HEK293 (cell line): ENCODE results near the gene PSMD6.

Source experiments
- REST ChIP-seq: fragments of 450-650 bp; formaldehyde crosslinking; IDR thresholded peaks from 2 replicates; pipeline ENCODE4 v1.5.1; 2016; ENCODE audit warnings: missing biosample characterization, missing genetic modification characterization
- ZBTB20 ChIP-seq: fragments of 450-650 bp; formaldehyde crosslinking; IDR thresholded peaks from 2 replicates; pipeline ENCODE4 v1.5.1; 2016; ENCODE audit warnings: missing biosample characterization, missing genetic modification characterization
- ZFP3 ChIP-seq: fragments of 450-650 bp; formaldehyde crosslinking; IDR thresholded peaks from 2 replicates; pipeline ENCODE4 v1.5.1; 2016; ENCODE audit warnings: low read depth, missing biosample characterization, missing genetic modification characterization
- ZNF121 ChIP-seq: fragments of 450-650 bp; formaldehyde crosslinking; IDR thresholded peaks from 2 replicates; pipeline ENCODE4 v1.5.1; 2016; ENCODE audit warnings: missing biosample characterization, missing genetic modification characterization
- ZNF146 ChIP-seq: fragments of 450-650 bp; formaldehyde crosslinking; IDR thresholded peaks from 2 replicates; pipeline ENCODE4 v1.5.1; 2016; ENCODE audit warnings: missing biosample characterization, missing genetic modification characterization
- ZNF23 ChIP-seq: fragments of 450-650 bp; formaldehyde crosslinking; IDR thresholded peaks from 2 replicates; pipeline ENCODE4 v1.5.1; 2016; ENCODE audit warnings: missing biosample characterization, missing genetic modification characterization, borderline replicate concordance
- ZNF37A ChIP-seq: fragments of 450-650 bp; IDR thresholded peaks from 2 replicates; pipeline ENCODE4 v1.5.1; 2018; ENCODE audit warnings: missing biosample characterization, missing genetic modification characterization
- ZNF488 ChIP-seq: fragments of 450-650 bp; formaldehyde crosslinking; IDR thresholded peaks from 2 replicates; pipeline ENCODE4 v1.5.1; 2016; ENCODE audit warnings: missing biosample characterization, missing genetic modification characterization
- ZNF639 ChIP-seq: fragments of 450-650 bp; formaldehyde crosslinking; IDR thresholded peaks from 2 replicates; pipeline ENCODE4 v1.5.1; 2016; ENCODE audit warnings: missing biosample characterization, missing genetic modification characterization
- ZNF768 ChIP-seq: fragments of 450-650 bp; formaldehyde crosslinking; IDR thresholded peaks from 2 replicates; pipeline ENCODE4 v1.5.1; 2018; ENCODE audit warnings: missing biosample characterization, mild to moderate bottlenecking, missing genetic modification characterization
- TF ChIP-seq, protein P1 (sequence below): fragments of 450-650 bp; formaldehyde crosslinking; IDR thresholded peaks from 2 replicates; pipeline ENCODE4 v1.5.1; 2016; ENCODE audit warnings: missing biosample characterization, missing genetic modification characterization

- TF ChIP-seq ZNF121 (tag by site-specific recombination) (no peak), ZNF23 (tag by site-specific recombination) (no peak), ZFP3 (tag by site-specific recombination) (no peak), ZNF488 (tag by site-specific recombination) (no peak), ZNF37A (tag by site-specific recombination) (no peak), ZNF146 (tag by site-specific recombination) (no peak), REST (no peak), ZNF768 (no peak), ZBTB20 (no peak), ZNF639 (no peak)
- TF ChIP-seq, protein P1, sequence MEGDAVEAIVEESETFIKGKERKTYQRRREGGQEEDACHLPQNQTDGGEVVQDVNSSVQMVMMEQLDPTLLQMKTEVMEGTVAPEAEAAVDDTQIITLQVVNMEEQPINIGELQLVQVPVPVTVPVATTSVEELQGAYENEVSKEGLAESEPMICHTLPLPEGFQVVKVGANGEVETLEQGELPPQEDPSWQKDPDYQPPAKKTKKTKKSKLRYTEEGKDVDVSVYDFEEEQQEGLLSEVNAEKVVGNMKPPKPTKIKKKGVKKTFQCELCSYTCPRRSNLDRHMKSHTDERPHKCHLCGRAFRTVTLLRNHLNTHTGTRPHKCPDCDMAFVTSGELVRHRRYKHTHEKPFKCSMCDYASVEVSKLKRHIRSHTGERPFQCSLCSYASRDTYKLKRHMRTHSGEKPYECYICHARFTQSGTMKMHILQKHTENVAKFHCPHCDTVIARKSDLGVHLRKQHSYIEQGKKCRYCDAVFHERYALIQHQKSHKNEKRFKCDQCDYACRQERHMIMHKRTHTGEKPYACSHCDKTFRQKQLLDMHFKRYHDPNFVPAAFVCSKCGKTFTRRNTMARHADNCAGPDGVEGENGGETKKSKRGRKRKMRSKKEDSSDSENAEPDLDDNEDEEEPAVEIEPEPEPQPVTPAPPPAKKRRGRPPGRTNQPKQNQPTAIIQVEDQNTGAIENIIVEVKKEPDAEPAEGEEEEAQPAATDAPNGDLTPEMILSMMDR: peak; percentile 36
Observed at GRCh38 chr3:63993653-63994079, 29.6 kb downstream of the PSMD6 start.
